ENCODE measurements around the gene MIER1.
"Not testable (repeated sequence)": the region's sequence is repeated elsewhere in the genome, so short reads cannot be mapped to it uniquely, and the experiment has no call there.

The MIER1 gene

DNA sequence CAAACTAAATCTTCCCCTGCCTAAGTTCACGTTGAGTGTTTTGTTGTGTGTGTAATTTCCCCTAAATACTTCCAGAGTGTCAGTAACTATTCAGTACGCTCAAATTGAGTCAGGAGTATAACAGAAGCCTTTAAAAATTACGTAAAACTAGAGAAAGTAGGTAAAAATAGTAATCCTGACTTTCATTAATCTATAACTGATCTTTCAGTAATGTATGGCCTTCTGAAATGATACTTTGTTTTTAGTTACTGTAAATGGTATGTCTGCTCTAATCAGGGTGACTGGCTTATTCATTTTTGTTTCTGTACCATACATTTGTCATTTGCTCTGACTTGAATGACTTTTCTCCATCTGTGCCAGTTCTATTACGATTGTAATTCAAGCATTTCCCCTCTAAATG is 29.4 kb downstream of the MIER1 start:
- no peak overlapping the region for H3K4me3 ChIP-seq (ENCODE audit: low read length)
- TF ChIP-seq ZNF274 (IDR thresholded peaks at IDR 0.05; ENCODE audit: low read depth, low read length) = no peak

DNA sequence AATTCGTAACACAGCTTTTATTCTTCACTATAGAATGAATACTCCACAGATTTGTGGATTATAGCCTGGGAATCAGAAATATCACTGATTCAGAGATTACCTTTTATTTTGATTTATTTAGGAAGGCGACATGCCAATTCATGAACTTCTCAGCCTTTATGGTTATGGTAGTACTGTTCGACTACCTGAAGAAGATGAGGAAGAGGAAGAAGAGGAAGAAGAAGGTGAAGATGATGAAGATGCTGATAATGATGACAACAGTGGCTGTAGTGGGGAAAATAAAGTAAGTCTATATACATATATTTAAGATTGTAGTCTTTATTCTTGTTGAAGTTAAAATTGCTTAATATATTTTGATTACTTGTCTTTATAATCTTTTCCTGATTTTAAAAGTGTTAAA is 33.1 kb downstream of the MIER1 start:
- H3K4me3 ChIP-seq (ENCODE audit: low read length) = no peak overlapping the region
- no peak for TF ChIP-seq ZNF274 (IDR thresholded peaks at IDR 0.05; ENCODE audit: low read depth, low read length)

DNA sequence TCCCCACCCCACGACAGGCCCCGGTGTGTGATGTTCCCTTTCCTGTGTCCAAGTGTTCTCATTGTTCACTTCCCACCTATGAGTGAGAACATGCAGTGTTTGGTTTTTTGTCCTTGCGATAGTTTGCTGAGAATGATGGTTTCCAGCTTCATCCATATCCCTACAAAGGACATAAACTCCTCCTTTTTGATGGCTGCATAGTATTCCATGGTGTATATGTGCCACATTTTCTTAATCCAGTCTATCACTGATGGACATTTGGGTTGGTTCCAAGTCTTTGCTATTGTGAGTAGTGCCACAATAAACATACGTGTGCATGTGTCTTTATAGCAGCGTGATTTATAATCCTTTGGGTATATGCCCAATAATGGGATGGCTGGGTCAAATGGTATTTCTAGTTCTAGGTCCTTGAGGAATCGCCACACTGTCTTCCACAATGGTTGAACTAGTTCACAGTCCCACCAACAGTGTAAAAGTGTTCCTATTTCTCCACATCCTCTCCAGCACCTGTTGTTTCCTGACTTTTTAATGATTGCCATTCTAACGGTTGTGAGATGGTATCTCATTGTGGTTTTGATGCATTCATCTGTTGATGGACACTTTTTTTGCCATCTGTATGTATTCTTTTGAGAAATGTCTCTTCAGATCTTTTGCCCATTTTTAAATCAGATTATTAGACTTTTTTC is 41.5 kb downstream of the MIER1 start:
- H3K4me3 ChIP-seq (ENCODE audit: low read length) = not testable (repeated sequence)

DNA sequence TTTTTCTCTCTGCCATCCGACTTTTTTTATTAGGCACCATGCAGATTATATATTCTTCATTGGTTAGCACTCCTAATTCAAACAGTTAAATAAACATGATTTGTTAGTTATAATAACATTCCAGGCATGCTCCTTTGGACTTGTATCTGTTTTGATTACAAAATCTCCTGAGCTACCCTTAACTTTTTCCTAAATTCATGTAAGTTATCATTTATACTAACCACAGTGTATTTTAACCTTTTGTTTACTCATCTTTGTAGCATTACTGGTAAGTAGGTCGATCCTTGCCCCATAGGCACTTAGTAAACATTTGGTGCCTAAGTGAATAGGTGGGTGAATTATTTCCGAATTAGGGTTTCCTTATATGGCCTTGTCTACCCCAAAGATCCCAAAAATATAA is 43.8 kb downstream of the MIER1 start:
- TF ChIP-seq ZNF274 (IDR thresholded peaks at IDR 0.05; ENCODE audit: low read depth, low read length) = no peak
- no peak overlapping the region for H3K4me3 ChIP-seq (ENCODE audit: low read length)

DNA sequence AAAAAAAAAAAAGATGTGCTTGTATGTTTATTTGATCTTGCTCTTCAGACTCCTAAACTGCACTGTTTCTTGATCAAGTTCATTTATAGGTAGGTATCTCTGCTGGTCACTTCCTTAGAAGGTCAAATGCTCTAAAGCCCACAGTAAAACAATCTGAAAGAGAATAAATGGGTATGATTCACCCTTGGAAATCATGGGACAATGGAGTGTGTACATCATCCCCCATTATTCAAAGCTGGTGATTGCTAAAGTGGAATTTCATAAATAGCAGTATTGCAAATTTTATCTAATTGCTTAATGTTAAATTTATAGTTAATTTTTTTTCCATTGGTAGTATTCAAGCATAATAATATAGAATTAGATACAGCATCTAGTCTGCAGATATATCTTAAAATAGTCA is 53.4 kb downstream of the MIER1 start:
- no peak for TF ChIP-seq ZNF274 (IDR thresholded peaks at IDR 0.05; ENCODE audit: low read depth, low read length)
- no peak overlapping the region for H3K4me3 ChIP-seq (ENCODE audit: low read length)

DNA sequence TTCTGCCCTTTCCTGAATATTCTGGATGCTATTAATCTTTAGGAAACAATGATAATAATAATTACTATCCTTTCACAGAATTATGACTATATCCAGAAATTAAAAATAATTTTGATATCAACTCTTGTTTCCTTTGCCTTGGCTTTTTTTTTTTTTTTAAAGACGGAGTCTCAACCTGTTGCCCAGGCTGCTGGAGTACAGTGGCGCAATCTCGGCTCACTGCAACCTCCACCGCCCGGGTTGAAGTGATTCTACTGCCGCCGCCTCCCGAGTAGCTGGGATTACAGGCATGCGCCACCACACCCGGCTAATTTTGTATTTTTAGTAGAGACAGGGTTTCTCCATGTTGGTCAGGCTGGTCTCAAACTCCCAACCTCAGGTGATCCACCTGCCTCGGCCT is 54.8 kb downstream of the MIER1 start:
- H3K4me3 ChIP-seq (ENCODE audit: low read length) = not testable (repeated sequence)

DNA sequence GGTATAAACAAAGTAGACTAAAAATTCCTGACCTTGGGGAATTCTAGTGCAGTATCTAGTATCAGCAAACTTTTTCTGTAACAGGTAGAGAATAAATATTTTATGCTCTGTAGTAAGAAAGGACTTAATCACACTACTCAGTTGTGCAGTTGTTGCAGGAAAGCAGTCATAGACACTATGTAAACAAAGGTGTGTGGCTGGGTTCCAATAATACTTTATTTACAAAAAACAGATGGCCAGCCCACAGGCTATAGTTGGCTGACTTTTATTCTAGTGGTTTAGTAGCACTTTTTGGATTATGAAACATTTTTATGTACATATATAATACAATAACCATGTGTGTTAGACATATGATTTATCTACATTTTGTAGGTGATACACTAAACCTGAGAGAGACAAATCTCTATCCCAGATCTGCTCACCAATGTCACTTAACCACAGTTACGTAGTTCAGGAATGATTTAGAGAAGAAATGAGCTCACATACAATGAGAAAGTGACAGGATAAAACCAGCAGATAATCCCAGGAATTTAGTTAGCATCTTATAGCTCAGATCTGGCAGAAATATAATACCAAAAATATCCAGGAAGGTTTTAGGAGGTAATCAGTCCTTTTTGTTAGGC is 56.1 kb downstream of the MIER1 start:
- no peak for TF ChIP-seq ZNF274 (IDR thresholded peaks at IDR 0.05; ENCODE audit: low read depth, low read length)

DNA sequence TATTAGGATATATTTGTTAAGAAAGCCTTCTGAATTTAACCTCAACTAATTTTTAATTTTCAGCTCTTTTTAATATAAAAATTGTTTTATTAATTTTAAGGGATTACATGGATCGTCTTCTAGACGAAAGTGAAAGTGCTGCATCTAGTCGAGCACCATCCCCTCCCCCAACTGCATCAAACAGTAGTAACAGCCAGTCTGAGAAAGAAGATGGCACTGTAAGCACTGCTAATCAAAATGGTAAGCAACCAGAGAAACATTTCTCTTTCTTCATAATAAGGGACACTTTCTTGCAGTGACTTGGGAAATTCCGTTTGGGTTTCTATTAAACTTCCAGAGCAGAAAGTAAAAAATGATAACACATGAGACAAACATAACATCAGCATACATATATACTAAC is 56.9 kb downstream of the MIER1 start:
- no peak for TF ChIP-seq ZNF274 (IDR thresholded peaks at IDR 0.05; ENCODE audit: low read depth, low read length)
- H3K4me3 ChIP-seq (ENCODE audit: low read length) = peak overlapping the region; percentile 36

More for the DNA sequence above, 56.1 kb downstream of the MIER1 start:
- no peak overlapping the region for H3K4me3 ChIP-seq (ENCODE audit: low read length)

DNA sequence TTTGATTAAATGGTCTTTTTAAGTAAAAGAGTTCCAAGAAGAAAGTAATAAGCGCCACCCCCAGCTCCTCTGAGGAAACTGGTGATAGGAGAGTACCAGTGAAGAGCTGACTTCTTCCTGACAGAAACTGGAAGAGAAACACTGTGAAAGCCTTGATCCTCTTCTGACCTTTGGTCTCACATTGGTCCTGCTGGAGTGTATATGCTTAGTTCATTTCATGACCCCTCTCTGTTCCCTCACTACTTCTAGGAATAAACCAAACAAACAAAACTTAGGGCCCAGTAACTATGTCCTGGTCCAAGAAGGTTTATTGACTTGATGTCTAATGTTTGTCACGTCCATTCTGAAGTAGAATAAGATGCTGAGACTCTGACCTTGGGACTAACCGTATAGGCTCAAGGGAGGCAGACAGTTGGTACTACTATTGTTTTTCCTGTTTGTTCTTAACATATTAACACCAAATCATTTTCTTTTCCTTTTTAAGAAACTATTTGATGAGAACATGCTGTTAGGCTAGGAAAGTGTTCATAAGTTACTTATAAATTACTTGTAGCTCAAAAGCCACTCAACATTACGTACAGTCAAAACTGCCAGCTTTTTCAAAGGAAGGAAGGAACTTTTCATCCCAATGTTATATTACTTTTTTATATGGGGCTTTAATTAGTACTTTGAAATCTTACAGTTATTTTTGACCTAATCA is 57.9 kb downstream of the MIER1 start:
- TF ChIP-seq ZNF274 (IDR thresholded peaks at IDR 0.05; ENCODE audit: low read depth, low read length) = no peak
- H3K4me3 ChIP-seq (ENCODE audit: low read length) = peak overlapping the region; percentile 26; the same call in 1 of the 2 replicates

DNA sequence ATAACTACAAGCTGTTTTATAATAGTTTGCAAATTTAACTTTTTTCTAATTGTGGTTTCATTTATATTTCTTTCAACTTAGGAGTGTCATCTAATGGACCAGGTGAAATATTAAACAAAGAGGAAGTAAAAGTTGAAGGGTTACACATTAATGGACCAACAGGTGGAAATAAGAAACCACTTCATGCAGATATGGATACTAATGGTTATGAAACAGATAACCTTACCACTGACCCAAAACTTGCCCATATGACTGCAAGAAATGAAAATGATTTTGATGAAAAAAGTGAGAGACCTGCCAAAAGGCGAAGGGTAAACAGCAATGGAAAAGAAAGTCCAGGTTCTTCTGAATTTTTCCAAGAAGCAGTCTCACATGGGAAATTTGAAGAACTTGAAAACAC is 59.7 kb downstream of the MIER1 start:
- no peak for TF ChIP-seq ZNF274 (IDR thresholded peaks at IDR 0.05; ENCODE audit: low read depth, low read length)
- no peak overlapping the region for H3K4me3 ChIP-seq (ENCODE audit: low read length)

DNA sequence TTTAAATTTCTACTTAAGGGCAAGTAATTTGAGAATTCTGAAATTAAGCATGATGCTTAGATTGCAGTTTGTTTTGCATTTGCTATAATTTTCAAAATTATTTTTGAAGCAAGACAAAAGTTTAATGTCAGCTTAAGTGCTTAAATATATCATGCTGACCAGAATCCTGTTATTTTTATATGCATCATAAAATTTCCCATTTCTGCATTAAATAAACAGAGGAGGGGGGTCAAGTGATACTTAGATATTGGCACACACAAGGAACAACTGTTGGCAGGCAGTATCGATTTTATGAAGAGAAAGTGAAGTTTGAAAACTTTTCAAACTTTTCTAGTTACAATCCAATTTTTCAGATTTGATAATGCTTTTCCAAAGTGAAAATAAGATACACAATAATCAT is 61.0 kb downstream of the MIER1 start:
- TF ChIP-seq ZNF274 (IDR thresholded peaks at IDR 0.05; ENCODE audit: low read depth, low read length) = no peak
- H3K4me3 ChIP-seq (ENCODE audit: low read length) = no peak overlapping the region

DNA sequence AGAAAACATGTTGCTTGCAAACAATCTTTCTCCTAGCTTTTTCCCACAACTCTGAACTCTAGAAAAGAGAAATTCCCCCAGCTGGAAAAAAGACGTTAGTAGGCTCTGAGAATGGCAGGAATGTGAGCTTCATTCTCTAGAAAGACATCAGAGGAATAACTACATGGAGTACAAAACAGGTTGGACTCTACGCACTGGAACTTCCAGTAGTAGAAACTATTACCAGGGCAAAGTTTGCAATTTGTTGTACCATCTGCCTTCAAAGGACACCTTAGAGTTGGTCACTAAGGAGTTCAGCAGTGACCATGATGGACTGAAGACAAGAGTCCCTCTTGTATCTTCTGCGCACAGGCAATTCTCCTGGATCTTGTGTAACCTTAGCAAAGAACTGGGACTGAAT is 68.3 kb downstream of the MIER1 start:
- no peak overlapping the region for H3K4me3 ChIP-seq (ENCODE audit: low read length)
- TF ChIP-seq ZNF274 (IDR thresholded peaks at IDR 0.05; ENCODE audit: low read depth, low read length) = no peak

DNA sequence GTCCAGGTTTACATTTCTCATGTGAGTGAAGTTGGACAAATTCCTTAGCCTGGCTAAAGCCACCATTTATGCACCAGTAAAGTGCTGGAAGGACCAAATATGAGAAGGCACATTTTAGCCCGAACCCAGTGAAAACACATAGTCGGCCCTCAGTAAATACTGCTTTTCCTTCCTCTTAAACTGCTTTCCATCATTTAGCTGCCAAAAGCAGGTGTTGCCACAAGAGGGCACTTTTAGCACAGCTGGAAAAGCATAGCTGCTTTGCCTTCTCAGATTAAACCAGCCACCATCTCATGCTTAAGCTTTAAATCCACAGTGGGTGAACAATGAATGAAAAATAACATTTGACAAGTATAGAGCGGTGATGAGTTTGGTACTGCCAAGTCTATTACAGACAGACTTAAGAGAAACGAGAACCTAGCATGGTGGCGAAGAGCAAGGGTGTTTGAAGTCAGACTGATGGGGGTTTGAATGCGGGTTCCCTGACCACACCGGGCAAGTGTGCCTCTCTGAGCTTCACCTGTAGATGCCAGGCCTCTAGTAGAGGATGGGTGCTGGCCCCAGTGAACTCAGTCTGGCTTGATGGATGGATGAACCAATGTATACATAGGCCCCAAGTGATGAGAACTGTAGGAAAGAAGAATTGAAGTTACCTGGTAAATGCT is 71.4 kb downstream of the MIER1 start:
- H3K4me3 ChIP-seq (ENCODE audit: low read length) = no peak overlapping the region
- no peak for TF ChIP-seq ZNF274 (IDR thresholded peaks at IDR 0.05; ENCODE audit: low read depth, low read length)

DNA sequence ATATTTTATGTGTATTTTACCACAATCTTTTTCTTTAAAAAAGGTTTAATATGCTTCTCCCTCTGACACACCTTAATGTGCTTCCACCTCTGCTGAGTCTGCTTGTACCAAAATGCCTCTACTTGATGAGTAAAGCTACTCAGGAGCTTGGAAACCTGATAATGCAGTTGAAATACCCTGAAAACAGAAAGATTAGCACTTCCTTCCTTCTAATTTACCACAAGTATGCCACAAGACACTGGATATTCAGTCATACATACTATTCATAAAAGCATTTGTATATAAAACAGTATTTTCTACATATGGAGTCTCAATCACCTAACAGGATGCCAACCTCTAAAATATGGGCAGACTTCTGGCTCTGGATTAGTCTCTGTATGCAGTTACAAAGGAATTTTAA is 74.2 kb downstream of the MIER1 start:
- H3K4me3 ChIP-seq (ENCODE audit: low read length) = no peak overlapping the region
- TF ChIP-seq ZNF274 (IDR thresholded peaks at IDR 0.05; ENCODE audit: low read depth, low read length) = no peak

Measured in GM08714 (cell line).